ENCODE data around the gene STING1.
A peak's percentile ranks its signal among the peaks of the same experiment; 100 is the strongest.

Gene STING1

GRCh38 chr5:139439013-139439903, 43.3 kb downstream of the STING1 start, which contains the start of gene DNAJC18:
Gene DNAJC18, minus strand, starts transcription at chr5:139439525. Its CDS starts 80 bp downstream, at chr5:139439445.
- DNase-seq: peak; percentile 93
- ATAC-seq: peak; percentile 95

DNA sequence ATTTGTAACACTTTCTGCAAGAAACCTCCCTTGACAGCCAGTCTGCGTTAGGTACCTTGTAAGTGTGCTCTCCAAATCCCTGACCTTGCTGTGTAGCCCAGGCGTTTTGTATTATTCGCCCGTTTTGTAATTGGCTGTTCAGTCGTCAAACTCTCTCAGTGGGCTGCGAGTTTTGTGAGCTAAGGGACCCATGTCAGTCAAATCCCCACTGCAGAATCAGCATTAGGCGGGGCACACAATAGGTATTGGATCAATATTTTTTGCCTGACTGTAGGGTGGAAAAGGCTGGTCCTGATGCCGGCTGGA, 43.9 kb downstream of the STING1 start:
- ATAC-seq: no peak
- no peak for DNase-seq

GRCh38 chr5:139435676-139436075, 46.9 kb downstream of the STING1 start:
- DNase-seq (no peak), ATAC-seq (no peak)

DNA sequence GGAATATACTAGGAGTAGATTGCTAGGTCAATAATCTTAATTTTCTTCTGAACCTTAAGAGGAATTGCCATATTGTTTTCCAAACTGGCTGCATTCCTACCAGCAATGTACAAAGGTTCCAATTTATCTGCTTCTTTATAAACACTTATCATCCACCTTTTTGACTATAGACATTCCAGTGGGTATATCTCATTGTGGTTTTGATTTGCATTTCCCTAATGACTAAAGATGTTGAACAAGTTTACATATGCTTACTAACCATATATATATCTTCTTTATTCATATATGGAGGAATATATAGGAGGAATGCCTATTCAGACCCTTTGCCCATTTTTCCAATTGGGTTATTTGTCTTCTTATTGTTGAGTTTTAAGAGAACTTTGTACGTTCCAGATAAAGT, 50.9 kb downstream of the STING1 start:
- ATAC-seq (no peak), DNase-seq (no peak)

DNA sequence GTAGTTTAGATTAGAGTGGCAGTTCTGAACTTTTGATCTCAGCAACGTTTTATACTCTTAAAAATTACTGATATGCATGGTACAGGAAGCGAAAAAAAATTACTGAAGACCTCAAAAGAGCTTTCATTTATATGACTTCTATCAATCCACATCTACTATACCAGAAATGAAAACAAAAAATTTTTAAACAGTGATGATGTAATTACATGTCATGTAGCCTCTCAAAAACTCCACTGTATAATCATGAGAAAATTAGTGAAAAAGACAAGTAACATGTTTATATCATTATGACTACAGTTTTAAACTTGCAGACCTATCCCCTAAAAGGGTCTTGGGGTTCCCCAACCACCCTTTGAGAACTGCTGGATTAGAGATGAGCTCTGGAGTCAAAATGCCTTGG, 52.5 kb downstream of the STING1 start:
- DNase-seq (no peak), ATAC-seq (no peak)

DNA sequence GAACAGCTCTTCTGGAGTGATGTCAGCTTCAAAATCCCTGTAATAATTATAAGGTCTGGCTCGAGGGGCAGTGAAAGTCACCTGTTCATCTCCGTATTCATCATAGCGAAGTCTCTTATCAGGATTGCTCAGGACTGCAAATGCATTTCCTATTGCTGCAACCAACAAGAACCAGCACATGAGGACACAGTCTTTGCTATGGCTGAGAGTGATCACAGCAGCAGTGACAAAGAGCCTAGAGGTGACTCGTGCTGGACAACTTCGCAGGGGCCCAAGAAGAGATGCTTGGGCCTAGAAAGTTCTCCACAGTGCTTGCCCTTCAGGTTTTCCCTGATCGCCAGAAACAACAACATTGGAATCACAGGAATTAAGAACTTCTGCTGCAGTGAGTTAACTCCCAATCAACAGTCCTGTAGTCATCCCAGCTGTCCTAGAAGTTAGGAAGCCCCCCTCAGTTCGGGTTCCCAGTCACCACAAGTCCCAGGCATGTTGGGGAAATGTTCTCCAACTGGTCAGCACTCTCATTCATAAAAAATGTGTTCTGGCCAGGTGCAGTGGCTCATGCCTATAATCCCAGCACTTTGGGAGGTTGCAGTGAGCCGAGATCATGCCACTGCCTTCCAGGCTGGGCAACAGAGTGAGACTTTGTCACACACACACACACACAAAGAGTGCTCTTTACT, 56.2 kb downstream of the STING1 start:
- ATAC-seq (no peak), DNase-seq (no peak)

Data from stimulated activated naive CD8-positive, alpha-beta T cell treated with anti-CD3 and anti-CD28 coated beads, Interleukin-15, Interleukin-2, amounts not matched to agents 100 U/mL and 50 U/mL, for 24 hours (primary cell).